ENCODE results near the gene NPHS1.

- TF ChIP-seq CTCF (conservative IDR thresholded peaks at IDR 0.05; ENCODE audit: low read depth, low read length) (no peak), EZH2 (IDR thresholded peaks at IDR 0.05; ENCODE audit: borderline replicate concordance, low read depth, low read length, poor library complexity, severe bottlenecking) (no peak)
These were observed 4.3 kb upstream of the NPHS1 start, which contains the start of gene KIRREL2 for GRCh38 chr19:35856546-35857149.
